GM12878 (cell line): Measurements from ENCODE around the gene GDAP1L1.

Experiments used
- BACH1 ChIP-seq: fragments of 450-650 bp; IDR thresholded peaks from 2 replicates; pipeline ENCODE4 v1.6.1; 2017; ENCODE audit warnings: mild to moderate bottlenecking, borderline replicate concordance
- FOXM1 ChIP-seq: IDR thresholded peaks from 2 replicates; pipeline ENCODE4 v1.6.1; 2012; ENCODE audit warnings: low read depth, mild to moderate bottlenecking, inconsistent platforms, low read length, moderate library complexity
- POLR2A ChIP-seq: IDR thresholded peaks from 2 replicates; pipeline ENCODE4 v1.6.1; 2011; ENCODE audit warnings: low read depth, mild to moderate bottlenecking, low read length
- SMARCA5 ChIP-seq: fragments of 450-650 bp; IDR thresholded peaks from 2 replicates; pipeline ENCODE4 v1.6.1; 2017; ENCODE audit warnings: mild to moderate bottlenecking
- TF ChIP-seq, protein P1 (sequence below), 3 experiments: IDR thresholded peaks in 2 of 3; conservative IDR thresholded peaks in 1 of 3; 2 replicates each; pipeline ENCODE4 v1.5.1; 2011; ENCODE audit warnings: low read depth in 3 of 3, low read length in 3 of 3, mild to moderate bottlenecking in 3 of 3, control low read depth in 2 of 3, moderate library complexity in 2 of 3, inconsistent platforms in 1 of 3, mixed read lengths in 1 of 3; ENCODE audit not compliant: control insufficient read depth in 2 of 3, insufficient read depth in 1 of 3; ENCODE audit errors: extremely low read depth in 1 of 3

DNA sequence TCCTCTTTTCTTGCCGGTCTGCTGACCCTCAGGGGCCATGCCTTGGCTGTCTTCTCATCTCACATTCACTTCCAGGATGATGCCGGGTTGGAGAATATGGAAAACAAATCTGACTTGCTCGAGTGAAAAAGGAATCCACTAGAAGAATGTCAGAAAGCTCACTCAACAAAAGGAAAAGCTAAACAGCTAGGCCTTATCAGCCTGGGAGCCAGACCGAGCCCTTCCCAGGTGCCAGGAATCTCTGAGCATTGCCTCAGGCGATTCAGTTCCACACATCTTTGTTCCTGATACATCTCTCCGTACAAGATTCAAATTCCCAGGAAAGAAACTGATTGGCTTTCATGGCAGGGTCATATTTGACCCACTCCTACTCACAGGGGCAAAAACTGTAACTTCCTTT is 27.3 kb upstream of the GDAP1L1 start:
- TF ChIP-seq BACH1 (no peak), SMARCA5 (no peak), FOXM1 (no peak), POLR2A (no peak)
- TF ChIP-seq, protein P1, sequence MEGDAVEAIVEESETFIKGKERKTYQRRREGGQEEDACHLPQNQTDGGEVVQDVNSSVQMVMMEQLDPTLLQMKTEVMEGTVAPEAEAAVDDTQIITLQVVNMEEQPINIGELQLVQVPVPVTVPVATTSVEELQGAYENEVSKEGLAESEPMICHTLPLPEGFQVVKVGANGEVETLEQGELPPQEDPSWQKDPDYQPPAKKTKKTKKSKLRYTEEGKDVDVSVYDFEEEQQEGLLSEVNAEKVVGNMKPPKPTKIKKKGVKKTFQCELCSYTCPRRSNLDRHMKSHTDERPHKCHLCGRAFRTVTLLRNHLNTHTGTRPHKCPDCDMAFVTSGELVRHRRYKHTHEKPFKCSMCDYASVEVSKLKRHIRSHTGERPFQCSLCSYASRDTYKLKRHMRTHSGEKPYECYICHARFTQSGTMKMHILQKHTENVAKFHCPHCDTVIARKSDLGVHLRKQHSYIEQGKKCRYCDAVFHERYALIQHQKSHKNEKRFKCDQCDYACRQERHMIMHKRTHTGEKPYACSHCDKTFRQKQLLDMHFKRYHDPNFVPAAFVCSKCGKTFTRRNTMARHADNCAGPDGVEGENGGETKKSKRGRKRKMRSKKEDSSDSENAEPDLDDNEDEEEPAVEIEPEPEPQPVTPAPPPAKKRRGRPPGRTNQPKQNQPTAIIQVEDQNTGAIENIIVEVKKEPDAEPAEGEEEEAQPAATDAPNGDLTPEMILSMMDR (IDR thresholded peaks at IDR 0.05 in 2 of 3, conservative IDR thresholded peaks at IDR 0.05 in 1 of 3; ENCODE audit: control insufficient read depth in 2 of 3, extremely low read depth in 1 of 3, insufficient read depth in 1 of 3, low read depth in 3 of 3, low read length in 3 of 3), result no peak
